ENCODE measurements around the gene ZNHIT6.
A peak's percentile ranks its signal among the peaks of the same experiment; 100 is the strongest.

Gene ZNHIT6

GRCh38 chr1:85623061-85623471 is 85.2 kb downstream of the ZNHIT6 start:
- no peak for DNase-seq

GRCh38 chr1:85621430-85621829 is 86.8 kb downstream of the ZNHIT6 start:
- DNase-seq, result no peak

GRCh38 chr1:85617633-85618100 is 90.6 kb downstream of the ZNHIT6 start:
- no peak for DNase-seq

- no peak for DNase-seq
Observed at GRCh38 chr1:85616736-85617135, 91.5 kb downstream of the ZNHIT6 start.

DNA sequence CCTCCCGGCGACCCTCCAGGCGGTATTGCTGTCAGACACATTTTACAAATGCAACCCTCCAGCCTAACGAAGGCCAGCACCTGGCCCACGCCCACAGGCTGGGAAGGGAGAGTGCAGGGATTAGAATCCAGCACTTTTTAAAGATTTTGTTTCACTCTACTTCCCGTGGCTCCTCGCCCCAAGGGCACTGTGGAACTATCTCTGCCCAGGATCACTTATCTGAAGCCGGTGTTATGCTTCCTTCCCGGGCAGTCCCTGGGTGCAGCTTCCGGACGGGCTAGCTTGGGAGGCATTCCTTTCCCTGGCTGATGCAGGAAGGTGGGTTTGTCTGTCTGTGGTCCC is 91.9 kb downstream of the ZNHIT6 start:
- DNase-seq, result no peak

DNA sequence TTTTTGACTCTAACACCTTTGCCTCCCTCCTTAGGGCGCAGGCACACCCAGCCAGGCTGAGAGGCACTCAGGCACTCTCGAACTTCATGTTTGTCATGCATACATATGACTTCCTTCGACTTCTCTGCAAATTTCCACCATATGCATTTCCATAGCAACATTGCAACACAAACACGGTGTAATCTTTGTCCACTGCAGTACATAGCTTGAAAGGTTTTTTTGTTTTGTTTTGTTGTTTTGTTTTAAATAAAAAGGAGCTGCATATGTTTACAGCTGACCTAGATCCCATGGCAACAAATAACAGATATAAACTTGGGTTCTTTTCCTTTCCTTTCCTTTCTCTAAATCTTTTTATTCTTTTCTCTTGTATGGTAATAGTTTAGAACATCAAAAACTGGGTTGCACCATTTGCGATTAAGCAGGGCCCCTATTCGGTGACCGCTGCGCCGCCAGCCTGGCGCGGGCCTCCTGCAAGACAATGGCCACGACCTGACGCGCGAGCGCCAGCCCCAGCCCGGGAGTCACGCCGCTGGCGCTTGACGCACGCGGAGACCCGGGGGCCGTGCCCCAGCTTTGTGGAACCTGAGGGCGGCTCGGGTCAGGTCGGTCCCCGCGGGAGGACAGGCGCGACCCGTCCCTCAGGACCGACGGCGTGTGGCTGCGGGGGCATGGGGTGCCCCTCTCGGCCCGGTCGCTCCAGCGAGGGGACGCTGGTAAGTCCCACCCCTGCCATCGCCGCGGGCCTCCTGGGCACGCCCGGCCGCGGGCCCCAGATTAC is 92.5 kb downstream of the ZNHIT6 start:
- DNase-seq, result peak in 12 of 56 donors; percentile 7 to 54 (median 22)

DNA sequence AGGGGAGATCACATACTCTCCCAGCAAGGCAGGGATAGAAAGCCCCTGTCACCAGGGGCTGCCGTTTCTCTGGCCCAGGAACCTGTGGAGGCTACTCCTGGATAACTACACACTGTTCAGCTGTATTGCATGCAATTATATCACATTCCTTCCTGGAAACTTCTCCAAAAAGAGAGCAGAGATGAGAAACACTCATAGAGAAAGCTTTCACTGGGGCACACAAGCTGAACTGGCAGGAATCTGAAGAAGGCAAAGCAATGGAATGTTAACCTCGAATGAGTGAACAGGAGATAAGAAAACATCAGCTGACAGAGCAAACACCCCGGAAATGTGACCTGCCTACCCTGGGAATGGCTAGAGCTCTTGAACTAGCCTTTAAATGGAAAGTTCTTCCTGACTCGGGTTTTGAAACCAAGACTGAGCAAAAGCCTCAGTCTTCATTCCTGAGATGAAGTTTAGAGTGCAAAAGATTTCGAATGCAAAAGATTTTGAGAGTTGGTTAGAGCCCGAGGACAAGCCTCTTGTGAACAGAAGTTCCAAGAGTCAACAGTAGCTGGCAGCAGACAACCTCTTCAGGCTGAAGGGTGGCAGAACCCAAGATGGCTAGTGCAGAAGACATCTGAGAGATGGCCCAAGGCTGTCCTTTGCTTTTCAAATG is 95.4 kb downstream of the ZNHIT6 start:
- no peak for DNase-seq

GRCh38 chr1:85611856-85612255 is 96.4 kb downstream of the ZNHIT6 start:
- no peak for DNase-seq

- no peak for DNase-seq
Observed at GRCh38 chr1:85611425-85611824, 96.8 kb downstream of the ZNHIT6 start.

DNA sequence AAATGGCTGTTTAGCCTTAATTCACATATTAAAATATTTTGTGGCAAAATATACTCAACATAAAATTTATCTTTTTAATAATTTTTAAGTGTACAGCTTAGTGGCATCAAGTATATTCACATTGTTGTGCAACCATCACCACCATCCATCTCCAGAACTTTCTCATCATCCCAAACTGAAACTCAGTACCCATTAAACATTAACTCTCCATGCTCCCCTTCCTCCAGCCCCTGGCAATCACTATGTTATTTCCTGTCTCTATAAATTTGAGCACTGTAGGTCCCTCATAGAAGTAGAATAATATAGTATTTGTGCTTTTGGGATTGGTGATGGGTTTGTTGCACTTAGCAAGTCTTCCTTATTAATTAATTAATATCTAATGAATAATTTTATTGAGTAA is 98.3 kb downstream of the ZNHIT6 start:
- no peak for DNase-seq

DNA sequence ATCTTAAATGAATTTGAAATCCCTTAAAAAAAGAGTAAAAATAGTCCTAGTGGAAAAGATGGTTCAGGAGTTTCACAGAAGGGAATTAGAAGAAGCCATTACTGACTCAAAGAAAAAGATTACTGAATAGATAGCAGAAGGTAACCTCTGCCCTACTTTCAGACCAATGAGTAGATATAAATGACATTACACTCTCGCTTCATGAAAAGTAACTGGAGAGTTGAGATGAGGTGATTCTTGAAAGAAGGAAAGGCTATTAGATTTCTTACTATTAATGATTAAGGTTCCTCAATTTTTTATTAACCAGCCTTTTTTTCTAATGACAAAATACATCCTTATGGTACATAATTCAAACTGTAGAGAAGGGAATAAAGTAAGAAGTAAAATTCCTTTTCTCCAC is 99.4 kb downstream of the ZNHIT6 start:
- DNase-seq, result no peak

- no peak for DNase-seq
Observed at GRCh38 chr1:85607921-85608265, 100.3 kb downstream of the ZNHIT6 start.

DNA sequence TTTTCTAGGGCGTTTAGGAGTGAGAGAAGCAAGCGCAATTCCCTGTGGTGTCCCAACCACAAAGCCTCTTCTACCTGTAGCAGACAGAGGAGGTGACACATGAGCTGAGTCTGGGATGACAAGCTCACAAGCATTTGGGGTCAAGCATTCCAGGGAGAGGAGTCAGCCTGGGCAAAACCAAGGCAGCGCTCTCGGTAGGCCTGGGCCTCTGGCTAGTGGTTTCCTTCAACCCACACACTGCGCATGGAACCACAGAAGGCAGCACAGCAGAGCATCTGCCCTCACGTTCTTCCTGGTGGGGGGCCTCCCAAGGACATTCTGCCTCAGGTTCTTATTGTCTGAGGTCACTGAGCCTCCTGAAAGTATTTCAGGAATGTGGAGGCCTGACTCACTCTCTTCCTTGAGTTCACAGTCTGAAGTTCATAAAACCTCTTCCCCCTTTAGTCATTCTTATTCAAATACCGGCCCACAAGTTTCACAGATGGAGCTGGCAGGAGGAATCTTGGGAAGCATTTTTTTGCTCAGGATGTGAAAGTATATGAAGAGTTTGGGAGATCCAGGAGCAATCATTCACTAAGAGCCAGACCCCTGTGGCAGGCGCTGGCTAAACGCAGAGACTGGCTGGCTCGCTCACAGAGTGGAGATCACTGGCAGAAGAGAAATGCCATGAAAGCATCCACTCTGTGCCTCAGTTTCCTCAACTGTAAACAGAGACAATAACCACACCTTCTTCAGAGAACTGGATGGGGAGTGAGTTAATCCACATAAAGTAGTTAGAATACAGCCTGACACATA is 100.9 kb downstream of the ZNHIT6 start:
- DNase-seq, result no peak

DNA sequence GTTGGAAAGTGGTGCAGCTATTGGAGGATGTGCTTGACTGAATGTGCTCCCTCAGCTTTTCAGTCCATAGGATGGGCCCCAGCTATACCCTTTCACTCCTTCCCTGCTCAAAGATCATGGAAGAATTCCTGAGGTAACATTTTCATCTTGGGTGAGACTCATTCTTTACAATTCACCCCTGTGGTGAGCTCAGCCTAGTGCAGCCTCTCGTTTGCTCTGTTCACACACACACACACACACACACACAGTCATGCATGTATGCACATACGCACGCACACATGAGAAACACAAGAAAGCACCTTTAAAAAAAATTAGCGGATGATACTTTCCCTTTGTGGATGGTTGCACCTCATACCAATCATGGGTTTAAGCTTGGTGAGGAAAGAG is 101.8 kb downstream of the ZNHIT6 start:
- no peak for DNase-seq

GRCh38 chr1:85605484-85606413 is 102.5 kb downstream of the ZNHIT6 start:
- DNase-seq, result no peak

GRCh38 chr1:85604298-85604997 is 103.8 kb downstream of the ZNHIT6 start:
- DNase-seq, result no peak

GRCh38 chr1:85603086-85603880 is 105.0 kb downstream of the ZNHIT6 start:
- no peak for DNase-seq

DNA sequence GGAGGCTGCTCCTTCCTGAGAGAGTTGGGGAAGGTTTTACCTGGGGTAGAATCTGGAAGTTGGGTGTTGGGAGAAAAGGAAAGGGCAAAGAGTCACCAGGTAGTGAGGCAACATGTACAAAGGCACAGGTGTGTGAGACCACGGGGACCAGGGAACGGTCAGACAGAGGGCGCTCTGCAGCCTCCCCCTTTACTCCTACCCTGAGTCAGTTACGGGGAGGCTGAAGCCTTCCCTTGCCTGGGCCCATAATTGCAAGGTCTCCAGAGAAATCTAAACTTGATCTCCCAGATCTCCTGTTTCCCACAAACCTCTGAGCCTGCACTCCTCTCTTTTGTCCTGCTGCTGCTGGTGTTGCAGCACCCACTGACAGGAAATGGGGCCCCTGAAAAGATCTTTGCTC is 105.7 kb downstream of the ZNHIT6 start:
- no peak for DNase-seq

GRCh38 chr1:85601901-85602300 is 106.3 kb downstream of the ZNHIT6 start:
- DNase-seq, result no peak

DNA sequence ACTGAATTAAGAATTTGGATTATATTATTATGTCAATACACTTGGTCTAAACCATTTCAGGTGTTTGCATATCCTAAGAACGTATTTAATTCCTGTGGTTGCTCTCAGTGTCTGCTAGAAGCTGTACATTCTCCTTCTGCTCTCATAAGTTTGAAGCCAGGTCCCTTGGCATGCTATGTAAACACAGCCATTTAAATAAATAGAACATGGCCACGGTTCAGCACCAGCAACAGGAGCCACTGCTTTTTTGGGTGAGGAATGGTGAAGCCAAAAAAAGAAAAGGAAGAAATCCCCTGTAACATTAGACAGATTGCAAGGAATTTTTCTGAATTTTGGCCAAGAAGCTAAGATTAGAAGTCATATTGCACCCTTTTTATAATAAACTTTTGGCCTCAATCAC is 108.6 kb downstream of the ZNHIT6 start:
- no peak for DNase-seq

Measured in amygdala (tissue), 56 donors.